ENCODE data around the gene ARID2. TPM values are rescaled to one million over a fixed set of nuclear protein-coding genes. Genes with fewer than 3 reads are reported as not detected.

The ARID2 gene
- total and polyA plus RNA-seq, 9 of the 15 experiments (the other 6 are each of a cell fraction or from before 2014, with no cell fraction given): 13.4 to 41.6 (median 29.4) TPM

DNA sequence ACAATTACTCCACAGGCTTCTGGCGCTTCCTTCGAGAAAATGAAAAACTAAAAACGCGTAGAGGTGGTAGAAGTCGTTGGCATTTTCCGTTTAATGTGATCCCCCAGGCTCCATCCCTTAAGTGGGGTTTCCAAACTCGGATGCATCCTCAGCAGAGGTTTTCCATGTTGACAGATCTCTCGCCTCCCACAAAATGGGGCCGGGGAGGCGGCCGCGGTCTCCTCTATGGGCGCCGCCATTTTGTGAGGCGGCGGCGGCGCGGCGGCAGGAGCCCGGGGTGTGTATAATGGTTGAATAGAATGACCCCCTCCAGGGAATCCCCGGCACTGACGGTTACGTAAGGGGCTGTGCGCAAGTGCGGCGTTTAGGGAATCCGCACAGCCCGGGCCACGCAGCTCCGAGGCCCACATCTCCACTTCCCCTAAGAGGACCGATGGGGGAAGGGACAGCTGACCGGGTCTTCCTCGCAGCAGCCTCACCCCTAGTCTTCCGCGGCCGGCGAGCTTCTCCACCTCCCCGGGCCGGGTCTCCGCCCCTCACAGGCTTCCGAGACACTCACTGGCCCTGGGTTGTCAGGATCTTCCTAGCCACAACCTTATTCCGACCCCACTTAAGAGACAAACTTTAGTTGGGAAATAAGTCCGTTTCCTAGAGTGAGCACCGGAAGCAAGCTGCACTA lies 2.1 kb upstream of the ARID2 start (continued):
- TF ChIP-seq, protein P1, sequence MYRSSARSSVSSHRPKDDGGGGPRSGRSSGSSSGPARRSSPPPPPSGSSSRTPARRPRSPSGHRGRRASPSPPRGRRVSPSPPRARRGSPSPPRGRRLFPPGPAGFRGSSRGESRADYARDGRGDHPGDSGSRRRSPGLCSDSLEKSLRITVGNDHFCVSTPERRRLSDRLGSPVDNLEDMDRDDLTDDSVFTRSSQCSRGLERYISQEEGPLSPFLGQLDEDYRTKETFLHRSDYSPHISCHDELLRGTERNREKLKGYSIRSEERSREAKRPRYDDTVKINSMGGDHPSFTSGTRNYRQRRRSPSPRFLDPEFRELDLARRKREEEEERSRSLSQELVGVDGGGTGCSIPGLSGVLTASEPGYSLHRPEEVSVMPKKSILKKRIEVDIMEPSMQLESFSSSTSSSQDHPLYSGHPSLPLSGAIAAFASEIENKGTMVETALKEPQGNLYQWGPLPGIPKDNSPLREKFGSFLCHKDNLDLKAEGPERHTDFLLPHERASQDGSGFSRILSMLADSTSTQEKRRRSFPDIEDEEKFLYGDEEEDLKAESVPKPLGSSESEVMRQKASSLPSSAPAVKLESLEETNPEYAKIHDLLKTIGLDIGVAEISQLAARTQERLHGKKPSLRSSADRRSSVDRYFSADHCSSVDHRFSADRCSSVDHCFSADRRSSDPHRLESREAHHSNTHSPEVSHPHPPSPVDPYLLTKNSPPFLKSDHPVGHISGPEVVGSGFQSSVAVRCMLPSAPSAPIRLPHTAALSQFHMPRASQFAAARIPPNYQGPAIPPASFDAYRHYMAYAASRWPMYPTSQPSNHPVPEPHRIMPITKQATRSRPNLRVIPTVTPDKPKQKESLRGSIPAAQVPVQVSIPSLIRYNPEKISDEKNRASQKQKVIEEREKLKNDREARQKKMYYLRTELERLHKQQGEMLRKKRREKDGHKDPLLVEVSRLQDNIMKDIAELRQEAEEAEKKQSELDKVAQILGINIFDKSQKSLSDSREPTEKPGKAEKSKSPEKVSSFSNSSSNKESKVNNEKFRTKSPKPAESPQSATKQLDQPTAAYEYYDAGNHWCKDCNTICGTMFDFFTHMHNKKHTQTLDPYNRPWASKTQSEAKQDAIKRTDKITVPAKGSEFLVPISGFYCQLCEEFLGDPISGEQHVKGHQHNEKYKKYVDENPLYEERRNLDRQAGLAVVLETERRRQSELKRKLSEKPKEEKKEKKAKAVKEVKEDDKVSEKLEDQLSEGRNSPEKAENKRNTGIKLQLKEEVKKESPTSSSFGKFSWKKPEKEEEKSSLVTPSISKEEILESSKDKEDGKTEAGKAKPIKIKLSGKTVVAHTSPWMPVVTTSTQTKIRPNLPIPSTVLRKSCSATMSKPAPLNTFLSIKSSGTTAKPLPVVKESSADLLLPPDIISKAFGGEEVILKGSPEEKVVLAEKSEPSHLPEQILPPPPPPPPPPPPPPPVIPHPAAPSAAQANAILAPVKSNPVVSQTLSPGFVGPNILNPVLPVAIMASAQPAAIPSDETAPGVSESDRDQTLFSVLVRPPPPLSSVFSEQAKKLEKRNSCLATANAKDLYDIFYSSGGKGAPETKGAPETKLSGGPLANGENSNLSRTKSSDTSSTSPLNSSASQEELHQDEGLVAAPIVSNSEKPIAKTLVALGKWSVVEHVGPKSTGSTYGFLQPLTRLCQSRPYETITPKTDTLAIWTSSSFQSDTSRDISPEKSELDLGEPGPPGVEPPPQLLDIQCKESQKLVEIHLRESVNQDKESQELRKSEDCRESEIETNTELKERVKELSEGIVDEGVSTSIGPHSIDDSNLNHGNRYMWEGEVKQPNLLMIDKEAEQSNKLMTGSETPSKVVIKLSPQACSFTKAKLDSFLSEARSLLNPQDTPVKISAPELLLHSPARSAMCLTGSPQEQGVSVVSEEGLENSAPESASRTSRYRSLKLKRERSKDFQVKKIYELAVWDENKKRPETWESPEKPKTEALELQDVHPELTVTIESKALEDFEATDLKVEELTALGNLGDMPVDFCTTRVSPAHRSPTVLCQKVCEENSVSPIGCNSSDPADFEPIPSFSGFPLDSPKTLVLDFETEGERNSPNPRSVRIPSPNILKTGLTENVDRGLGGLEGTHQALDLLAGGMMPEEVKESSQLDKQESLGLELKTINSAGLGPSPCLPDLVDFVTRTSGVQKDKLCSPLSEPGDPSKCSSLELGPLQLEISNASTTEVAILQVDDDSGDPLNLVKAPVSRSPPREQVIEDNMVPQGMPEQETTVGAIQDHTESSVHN (IDR thresholded peaks at IDR 0.05; ENCODE audit: borderline replicate concordance in 1 of 2, low read depth in 1 of 2): peak in 1 of 2 experiments; percentile 87; a peak in 1 of 4 replicates
- TF ChIP-seq, protein P2, sequence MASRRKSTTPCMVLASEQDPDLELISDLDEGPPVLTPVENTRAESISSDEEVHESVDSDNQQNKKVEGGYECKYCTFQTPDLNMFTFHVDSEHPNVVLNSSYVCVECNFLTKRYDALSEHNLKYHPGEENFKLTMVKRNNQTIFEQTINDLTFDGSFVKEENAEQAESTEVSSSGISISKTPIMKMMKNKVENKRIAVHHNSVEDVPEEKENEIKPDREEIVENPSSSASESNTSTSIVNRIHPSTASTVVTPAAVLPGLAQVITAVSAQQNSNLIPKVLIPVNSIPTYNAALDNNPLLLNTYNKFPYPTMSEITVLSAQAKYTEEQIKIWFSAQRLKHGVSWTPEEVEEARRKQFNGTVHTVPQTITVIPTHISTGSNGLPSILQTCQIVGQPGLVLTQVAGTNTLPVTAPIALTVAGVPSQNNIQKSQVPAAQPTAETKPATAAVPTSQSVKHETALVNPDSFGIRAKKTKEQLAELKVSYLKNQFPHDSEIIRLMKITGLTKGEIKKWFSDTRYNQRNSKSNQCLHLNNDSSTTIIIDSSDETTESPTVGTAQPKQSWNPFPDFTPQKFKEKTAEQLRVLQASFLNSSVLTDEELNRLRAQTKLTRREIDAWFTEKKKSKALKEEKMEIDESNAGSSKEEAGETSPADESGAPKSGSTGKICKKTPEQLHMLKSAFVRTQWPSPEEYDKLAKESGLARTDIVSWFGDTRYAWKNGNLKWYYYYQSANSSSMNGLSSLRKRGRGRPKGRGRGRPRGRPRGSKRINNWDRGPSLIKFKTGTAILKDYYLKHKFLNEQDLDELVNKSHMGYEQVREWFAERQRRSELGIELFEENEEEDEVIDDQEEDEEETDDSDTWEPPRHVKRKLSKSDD (conservative IDR thresholded peaks at IDR 0.05; ENCODE audit: low read length): peak; percentile 90
- no peak for TF ChIP-seq RBM34 (IDR thresholded peaks at IDR 0.05; ENCODE audit: borderline replicate concordance, insufficient read depth, low read length)
- no peak for TF ChIP-seq TFAM (CRISPR knock-in tag; conservative IDR thresholded peaks at IDR 0.05)
- TF ChIP-seq PHF20 (IDR thresholded peaks at IDR 0.05; ENCODE audit: partially characterized antibody): peak; percentile 8
- no peak for TF ChIP-seq SMARCC2 (IDR thresholded peaks at IDR 0.05; ENCODE audit: low read depth)
- TF ChIP-seq, protein P3, sequence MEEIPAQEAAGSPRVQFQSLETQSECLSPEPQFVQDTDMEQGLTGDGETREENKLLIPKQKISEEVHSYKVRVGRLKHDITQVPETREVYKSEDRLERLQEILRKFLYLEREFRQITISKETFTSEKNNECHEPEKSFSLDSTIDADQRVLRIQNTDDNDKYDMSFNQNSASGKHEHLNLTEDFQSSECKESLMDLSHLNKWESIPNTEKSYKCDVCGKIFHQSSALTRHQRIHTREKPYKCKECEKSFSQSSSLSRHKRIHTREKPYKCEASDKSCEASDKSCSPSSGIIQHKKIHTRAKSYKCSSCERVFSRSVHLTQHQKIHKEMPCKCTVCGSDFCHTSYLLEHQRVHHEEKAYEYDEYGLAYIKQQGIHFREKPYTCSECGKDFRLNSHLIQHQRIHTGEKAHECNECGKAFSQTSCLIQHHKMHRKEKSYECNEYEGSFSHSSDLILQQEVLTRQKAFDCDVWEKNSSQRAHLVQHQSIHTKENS (CRISPR knock-in tag; IDR thresholded peaks at IDR 0.05): no peak
- TF ChIP-seq ZBED1 (IDR thresholded peaks at IDR 0.05): peak; percentile 65; the same call in 1 of the 2 replicates
- TF ChIP-seq, protein P4, sequence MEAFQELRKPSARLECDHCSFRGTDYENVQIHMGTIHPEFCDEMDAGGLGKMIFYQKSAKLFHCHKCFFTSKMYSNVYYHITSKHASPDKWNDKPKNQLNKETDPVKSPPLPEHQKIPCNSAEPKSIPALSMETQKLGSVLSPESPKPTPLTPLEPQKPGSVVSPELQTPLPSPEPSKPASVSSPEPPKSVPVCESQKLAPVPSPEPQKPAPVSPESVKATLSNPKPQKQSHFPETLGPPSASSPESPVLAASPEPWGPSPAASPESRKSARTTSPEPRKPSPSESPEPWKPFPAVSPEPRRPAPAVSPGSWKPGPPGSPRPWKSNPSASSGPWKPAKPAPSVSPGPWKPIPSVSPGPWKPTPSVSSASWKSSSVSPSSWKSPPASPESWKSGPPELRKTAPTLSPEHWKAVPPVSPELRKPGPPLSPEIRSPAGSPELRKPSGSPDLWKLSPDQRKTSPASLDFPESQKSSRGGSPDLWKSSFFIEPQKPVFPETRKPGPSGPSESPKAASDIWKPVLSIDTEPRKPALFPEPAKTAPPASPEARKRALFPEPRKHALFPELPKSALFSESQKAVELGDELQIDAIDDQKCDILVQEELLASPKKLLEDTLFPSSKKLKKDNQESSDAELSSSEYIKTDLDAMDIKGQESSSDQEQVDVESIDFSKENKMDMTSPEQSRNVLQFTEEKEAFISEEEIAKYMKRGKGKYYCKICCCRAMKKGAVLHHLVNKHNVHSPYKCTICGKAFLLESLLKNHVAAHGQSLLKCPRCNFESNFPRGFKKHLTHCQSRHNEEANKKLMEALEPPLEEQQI (IDR thresholded peaks at IDR 0.05): peak; percentile 78; the same call in 1 of the 2 replicates
- no peak; the same call in 1 of the 2 replicates for TF ChIP-seq KAT7 (CRISPR knock-in tag; IDR thresholded peaks at IDR 0.05; ENCODE audit: borderline replicate concordance)
